Sigmoid colon (tissue), 4 donors: ENCODE results near the gene CCDC146.

Source experiments
- CTCF ChIP-seq, 4 experiments: fragments of 450-650 bp in 3 of 4; fragments of 200-600 bp in 1 of 4; IDR thresholded peaks; one replicate each; pipeline ENCODE4 v1.5.1; 2016 to 2019; ENCODE audit warnings: antibody characterized with exemption in 4 of 4, mild to moderate bottlenecking in 3 of 4, moderate library complexity in 2 of 4
- POLR2AphosphoS5 ChIP-seq, 4 donors: sonication (generic); formaldehyde crosslinking; IDR thresholded peaks; one replicate each; pipeline ENCODE4 v1.6.1; 2017; ENCODE audit warnings: antibody characterized with exemption in 4 of 4

DNA sequence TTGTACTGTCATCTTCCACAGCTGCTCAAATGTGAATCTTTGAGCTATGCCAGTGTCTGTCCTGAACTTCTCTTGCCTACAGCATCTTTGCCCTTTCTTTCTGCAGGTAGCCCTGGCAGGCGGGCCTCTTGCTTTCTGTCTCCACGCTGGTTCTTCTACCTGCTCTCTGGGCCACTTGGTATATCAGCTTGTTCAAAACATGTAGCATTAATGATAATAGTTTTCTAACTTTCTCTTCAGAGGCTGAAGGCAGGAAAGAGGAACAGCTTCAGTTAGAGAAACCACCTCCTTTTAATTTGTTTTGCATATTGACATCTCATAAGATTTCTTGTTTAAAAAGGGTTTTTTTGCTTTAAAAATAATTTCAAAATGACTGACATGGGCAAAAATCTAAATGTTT lies 78.1 kb downstream of the CCDC146 start:
- TF ChIP-seq POLR2AphosphoS5 (IDR thresholded peaks at IDR 0.05) (no peak), CTCF (IDR thresholded peaks at IDR 0.05) (no peak)
